HL-60 (cell line): ENCODE data around the gene CAPN9.

Source experiments
- DNase-seq, 2 experiments: peaks; one replicate each; pipeline ENCODE4 v3.0.0-alpha.2; 2010 to 2020; ENCODE audit warnings: low read depth in 1 of 2, low spot score in 1 of 2
- H3K27ac ChIP-seq: fragments of 250-450 bp; sonication (Bioruptor Pico); replicated peaks from 2 replicates; pipeline ENCODE4 v1.5.1; 2020; ENCODE audit warnings: mild to moderate bottlenecking, moderate library complexity
- H3K27me3 ChIP-seq: fragments of 250-450 bp; sonication (Bioruptor Pico); 2 replicates; pipeline ENCODE4 v1.5.1; 2021; ENCODE audit warnings: mild to moderate bottlenecking, moderate library complexity; ENCODE audit not compliant: insufficient read depth, poor library complexity, severe bottlenecking
- H3K4me3 ChIP-seq: replicated peaks from 2 replicates; pipeline ENCODE4 v1.5.1; 2011; ENCODE audit warnings: mild to moderate bottlenecking, control low read depth, low read length; ENCODE audit not compliant: insufficient read depth
- CTCF ChIP-seq: IDR thresholded peaks from one replicate; pipeline ENCODE4 v1.5.1; 2011; ENCODE audit warnings: low read length, control low read depth, inconsistent platforms; ENCODE audit not compliant: insufficient read depth
- GABPA ChIP-seq: IDR thresholded peaks from 2 replicates; pipeline ENCODE4 v1.6.1; 2012; ENCODE audit warnings: low read depth
- POLR2AphosphoS5 ChIP-seq: IDR thresholded peaks from 2 replicates; pipeline ENCODE4 v1.6.1; 2012; ENCODE audit warnings: low read depth
- REST ChIP-seq: IDR thresholded peaks from 2 replicates; pipeline ENCODE4 v1.6.1; 2012; ENCODE audit warnings: low read depth; ENCODE audit not compliant: insufficient replicate concordance
- SPI1 ChIP-seq: IDR thresholded peaks from 2 replicates; pipeline ENCODE4 v1.6.1; 2012; ENCODE audit warnings: low read depth, mild to moderate bottlenecking, borderline replicate concordance

The CAPN9 gene

GRCh38 chr1:230824551-230824918 is 77.3 kb downstream of the CAPN9 start:
- DNase-seq: no peak
- Histone ChIP-seq H3K27ac (no peak overlapping the region), H3K4me3 (no peak overlapping the region), H3K27me3 (no peaks in the 10 kb centered on the region)
- TF ChIP-seq REST (no peak), POLR2AphosphoS5 (no peak), GABPA (no peak), CTCF (no peak), SPI1 (no peak)

GRCh38 chr1:230824919-230825721 is 77.9 kb downstream of the CAPN9 start:
- no peak for TF ChIP-seq REST
- no peak for TF ChIP-seq POLR2AphosphoS5
- no peak for TF ChIP-seq GABPA
- no peak for TF ChIP-seq CTCF
- TF ChIP-seq SPI1: no peak
- Histone ChIP-seq H3K4me3 (no peak overlapping the region), H3K27ac (no peak overlapping the region), H3K27me3 (no peaks in the 10 kb centered on the region)
- DNase-seq: peak in 1 of 2 experiments; percentile 46

- TF ChIP-seq CTCF (no peak), SPI1 (no peak), REST (no peak), GABPA (no peak), POLR2AphosphoS5 (no peak)
- DNase-seq: no peak
- no peaks in the 10 kb centered on the region for H3K27me3 ChIP-seq
- H3K4me3 ChIP-seq: no peak overlapping the region
- no peak overlapping the region for H3K27ac ChIP-seq
These were observed 78.6 kb downstream of the CAPN9 start for GRCh38 chr1:230825761-230826160.
